GM12878 (cell line): Measurements from ENCODE around the gene ADCY9. TPM values are rescaled to one million over a fixed set of nuclear protein-coding genes. Genes with fewer than 3 reads are reported as not detected.
A peak's percentile ranks its signal among the peaks of the same experiment; 100 is the strongest.

ENCODE experiments used
- ATAC-seq: fragments of 200-7000 bp; cut with Tn5 transposase; 3 replicates; pipeline ENCODE4 v1.9.1; 2020; ENCODE audit warnings: mild to moderate bottlenecking, moderate library complexity
- BruUV-seq: library from RNA; stranded (reverse); fragments of 400-500 nt; replicated peaks from 2 replicates; lab custom pipeline; 2021; lab: Mats Ljungman, UMichigan
- CTCF ChIA-PET: fragments of 300-600 bp; sonication (Branson Sonifier 250); formaldehyde crosslinking; extraction: SDS; loops from one replicate; lab custom pipeline; 2021; ENCODE audit warnings: inconsistent platforms; lab: Yijun Ruan, JAX
- POLR2A ChIA-PET: fragments of 350-600 bp; formaldehyde crosslinking; extraction: SDS; loops from one replicate; lab custom pipeline; 2021; ENCODE audit warnings: inconsistent platforms; lab: Charles Lee
- RAD21 ChIA-PET: fragments of 300-600 bp; sonication (Branson Sonifier 250); formaldehyde crosslinking; loops from one replicate; lab custom pipeline; 2023; ENCODE audit warnings: antibody characterized with exemption; ENCODE audit not compliant: unreplicated experiment; lab: Charles Lee
- SMC1A ChIA-PET: fragments of 300-600 bp; sonication (Branson Sonifier 250); formaldehyde crosslinking; loops from one replicate; lab custom pipeline; 2023; ENCODE audit not compliant: unreplicated experiment, uncharacterized antibody; lab: Charles Lee
- DNase-seq: peaks from one replicate; pipeline ENCODE4 v3.0.0-alpha.2; 2011; ENCODE audit warnings: low read depth, low spot score
- FAIRE-seq: peaks from 3 replicates; lab custom pipeline; 2011; peaks lifted over from hg19 to GRCh38; lab: Jason Lieb, UNC
- H2AFZ ChIP-seq: 2 replicates; pipeline ENCODE4 v1.6.0; 2011; ENCODE audit warnings: low read depth, low read length, control low read depth; ENCODE audit not compliant: control insufficient read depth
- H3K27ac ChIP-seq: 2 replicates; pipeline ENCODE4 v1.5.1; 2011; ENCODE audit warnings: control low read depth; ENCODE audit not compliant: control insufficient read depth, insufficient read depth
- H3K27me3 ChIP-seq, 2 experiments: replicated peaks in 1 of 2; 2 replicates each; pipeline versions ENCODE4 v1.6.0 to v1.6.1; 2011; ENCODE audit warnings: low read length in 1 of 2; ENCODE audit not compliant: control insufficient read depth in 2 of 2, insufficient read depth in 2 of 2
- H3K36me3 ChIP-seq, 2 experiments: 2 replicates each; pipeline ENCODE4 v1.5.1; 2011; ENCODE audit warnings: low read length in 1 of 2; ENCODE audit not compliant: control insufficient read depth in 2 of 2, insufficient read depth in 2 of 2
- H3K4me1 ChIP-seq: 2 replicates; pipeline ENCODE4 v1.6.1; 2011; ENCODE audit warnings: mild to moderate bottlenecking, low read length, moderate library complexity, mixed read lengths; ENCODE audit not compliant: control insufficient read depth, insufficient read depth
- H3K4me2 ChIP-seq: 2 replicates; pipeline ENCODE4 v1.6.0; 2011; ENCODE audit warnings: control low read depth; ENCODE audit not compliant: control insufficient read depth, insufficient read depth
- H3K4me3 ChIP-seq: fragments of 200-600 bp; sonication (generic); 2 replicates; pipeline ENCODE4 v1.5.1; 2016
- H3K79me2 ChIP-seq: 2 replicates; pipeline ENCODE4 v1.6.0; 2011; ENCODE audit warnings: low read length; ENCODE audit not compliant: control insufficient read depth, insufficient read depth
- H3K9ac ChIP-seq: 2 replicates; pipeline ENCODE4 v1.8.0; 2011; ENCODE audit warnings: low read length, control low read depth, mixed read lengths; ENCODE audit not compliant: control insufficient read depth, insufficient read depth
- H3K9me3 ChIP-seq: replicated peaks from 3 replicates; pipeline ENCODE4 v1.5.1; 2011; ENCODE audit warnings: mild to moderate bottlenecking, low read length; ENCODE audit not compliant: control insufficient read depth, insufficient read depth
- H4K20me1 ChIP-seq: 2 replicates; pipeline ENCODE4 v1.6.0; 2011; ENCODE audit not compliant: control insufficient read depth, insufficient read depth
- MYC ChIP-seq: IDR thresholded peaks from 2 replicates; pipeline ENCODE4 v1.6.1; 2011; ENCODE audit warnings: mild to moderate bottlenecking, low read length, moderate library complexity, inconsistent platforms; ENCODE audit not compliant: insufficient read depth, insufficient replicate concordance, insufficient read length, severe bottlenecking
- NBN ChIP-seq: fragments of 450-650 bp; IDR thresholded peaks from 2 replicates; pipeline ENCODE4 v1.6.1; 2016
- RELB ChIP-seq: fragments of 450-650 bp; IDR thresholded peaks from 2 replicates; pipeline ENCODE4 v1.6.1; 2017; ENCODE audit warnings: low read depth, mild to moderate bottlenecking, moderate library complexity
- SKIL ChIP-seq: fragments of 450-650 bp; IDR thresholded peaks from 2 replicates; pipeline ENCODE4 v1.6.1; 2017; ENCODE audit warnings: mild to moderate bottlenecking, low read depth, inconsistent platforms; ENCODE audit not compliant: poor library complexity, severe bottlenecking
- SMARCA5 ChIP-seq: fragments of 450-650 bp; IDR thresholded peaks from 2 replicates; pipeline ENCODE4 v1.6.1; 2017; ENCODE audit warnings: mild to moderate bottlenecking
- SPI1 ChIP-seq: IDR thresholded peaks from 2 replicates; pipeline ENCODE4 v1.6.1; 2011; ENCODE audit warnings: low read depth, mild to moderate bottlenecking, low read length, moderate library complexity, borderline replicate concordance; ENCODE audit not compliant: insufficient read depth
- in situ Hi-C: fragments of 300-500 bp; cut with MboI; formaldehyde crosslinking; loops from 9 replicates; pipeline ENCODE4 v1.14.3; 2018; ENCODE audit warnings: mixed read lengths
- intact Hi-C: fragments of 100-400 bp; cut with micrococcal nuclease; formaldehyde crosslinking; loops from one replicate; pipeline ENCODE4 v1.14.2; 2022; ENCODE audit not compliant: unreplicated experiment
- polyA plus RNA-seq, 11 experiments: library from polyadenylated mRNA; depleted of rRNA in 4 of 11; unstranded in 6 of 11; stranded (reverse) in 5 of 11; fragments of >200 nt; fragmentation: Nextera tagmentation in 4 of 11; fragmentation: Illumina TruSeq in 1 of 11; extraction: Ambion mirVana in 4 of 11; extraction: Trizol in 1 of 11; gene quantifications; 1 replicate in 1 of 11; 2 replicates in 10 of 11; pipeline versions ENCODE4 v1.2.1 to v1.2.3, GENCODE V29; 2011 to 2016; ENCODE audit warnings: inconsistent platforms in 2 of 11, missing spikeins in 2 of 11, low read depth in 1 of 11
- total RNA-seq, 4 experiments: library from RNA; depleted of rRNA in 3 of 4; stranded (reverse); fragments of >200 nt in 3 of 4; fragmentation: Illumina TruSeq in 1 of 4; extraction: Trizol in 1 of 4; gene quantifications; 2 replicates each; pipeline versions ENCODE4 v1.2.1 to v1.2.3, GENCODE V29; 2013 to 2021
- TF ChIP-seq, protein P1 (sequence below): fragments of 450-650 bp; formaldehyde crosslinking; IDR thresholded peaks from 2 replicates; pipeline ENCODE4 v1.4.0; 2022; ENCODE audit warnings: mild to moderate bottlenecking, moderate library complexity

Gene ADCY9
- total and polyA plus RNA-seq, 10 of the 15 experiments (the other 5 are each of a cell fraction or from before 2014, with no cell fraction given) = 0.09 to 0.41 (median 0.15) TPM; not detected in 3

GRCh38 chr16:4140652-4141051 lies 24.4 kb upstream of the ADCY9 start (continued):
- TF ChIP-seq SKIL = peak; percentile 78
- TF ChIP-seq NBN = no peak
- TF ChIP-seq RELB = 0 out of 2 replicates have a peak, but pooled peaks have one; percentile 37
- peak; percentile 76; the same call in 1 of the 2 replicates for TF ChIP-seq SPI1
- TF ChIP-seq, protein P1, sequence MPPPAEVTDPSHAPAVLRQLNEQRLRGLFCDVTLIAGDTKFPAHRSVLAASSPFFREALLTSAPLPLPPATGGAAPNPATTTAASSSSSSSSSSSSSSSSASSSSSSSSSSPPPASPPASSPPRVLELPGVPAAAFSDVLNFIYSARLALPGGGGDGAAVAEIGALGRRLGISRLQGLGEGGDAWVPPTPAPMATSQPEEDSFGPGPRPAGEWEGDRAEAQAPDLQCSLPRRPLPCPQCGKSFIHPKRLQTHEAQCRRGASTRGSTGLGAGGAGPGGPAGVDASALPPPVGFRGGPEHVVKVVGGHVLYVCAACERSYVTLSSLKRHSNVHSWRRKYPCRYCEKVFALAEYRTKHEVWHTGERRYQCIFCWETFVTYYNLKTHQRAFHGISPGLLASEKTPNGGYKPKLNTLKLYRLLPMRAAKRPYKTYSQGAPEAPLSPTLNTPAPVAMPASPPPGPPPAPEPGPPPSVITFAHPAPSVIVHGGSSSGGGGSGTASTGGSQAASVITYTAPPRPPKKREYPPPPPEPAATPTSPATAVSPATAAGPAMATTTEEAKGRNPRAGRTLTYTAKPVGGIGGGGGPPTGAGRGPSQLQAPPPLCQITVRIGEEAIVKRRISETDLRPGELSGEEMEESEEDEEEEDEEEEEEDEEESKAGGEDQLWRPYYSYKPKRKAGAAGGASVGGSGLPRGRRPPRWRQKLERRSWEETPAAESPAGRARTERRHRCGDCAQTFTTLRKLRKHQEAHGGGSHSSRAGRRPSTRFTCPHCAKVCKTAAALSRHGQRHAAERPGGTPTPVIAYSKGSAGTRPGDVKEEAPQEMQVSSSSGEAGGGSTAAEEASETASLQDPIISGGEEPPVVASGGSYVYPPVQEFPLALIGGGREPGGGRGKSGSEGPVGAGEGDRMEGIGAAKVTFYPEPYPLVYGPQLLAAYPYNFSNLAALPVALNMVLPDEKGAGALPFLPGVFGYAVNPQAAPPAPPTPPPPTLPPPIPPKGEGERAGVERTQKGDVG (CRISPR knock-in tag) = no peak
- TF ChIP-seq, all 136 proteins: peak for 6

DNA sequence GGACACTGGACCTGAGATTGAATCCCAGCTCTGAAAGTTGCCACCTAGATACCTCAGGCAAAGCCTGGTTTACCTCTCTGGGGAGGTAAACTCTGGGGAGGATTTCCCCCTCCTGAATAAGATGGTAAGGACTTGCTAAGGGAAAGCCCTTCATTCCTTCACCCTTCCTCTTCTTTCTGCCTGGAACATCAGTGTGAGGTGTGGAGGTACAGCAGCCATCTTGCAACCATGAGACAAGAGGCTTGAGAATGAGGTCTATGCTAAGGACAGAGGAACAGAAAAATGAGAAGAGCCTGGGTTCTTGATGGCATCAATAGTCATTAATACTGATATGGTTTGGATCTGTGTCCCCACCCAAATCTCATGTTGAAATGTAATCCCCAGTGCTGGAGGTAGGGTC lies 23.7 kb upstream of the ADCY9 start:
- H3K9me3 ChIP-seq = peaks cover 7% of the 10 kb centered on the region; the same call in 2 of the 3 replicates
- TF ChIP-seq MYC (no peak), SMARCA5 (0 out of 2 replicates have a peak, but pooled peaks have one; percentile 27)
- TF ChIP-seq, all 136 proteins: peak for 1
- no peaks in the 10 kb centered on the region for H3K36me3 ChIP-seq
- ChIA-PET SMC1A (no interaction called here), CTCF (no interaction called here), RAD21 (no interaction called here), POLR2A (no interaction called here)
- no peaks in the 10 kb centered on the region for H3K79me2 ChIP-seq
- H3K27me3 ChIP-seq = no peaks in the 10 kb centered on the region
- no peak for DNase-seq
- H2AFZ ChIP-seq = 0 out of 2 replicates have a peak overlapping the region, but pooled peaks have one; percentile 11
- no peak overlapping the region for H3K4me2 ChIP-seq
- H4K20me1 ChIP-seq = no peaks in the 10 kb centered on the region
- peaks cover 6% of the 10 kb centered on the region; the same call in 1 of the 2 replicates for H3K4me1 ChIP-seq
- no TSS peak for BruUV-seq
- no peak for ATAC-seq
- H3K4me3 ChIP-seq = no peak overlapping the region
- in situ Hi-C loops = no loop called here
- peak overlapping the region; percentile 50 for H3K27ac ChIP-seq
- intact Hi-C loops = no loop called here
- H3K9ac ChIP-seq = no peak overlapping the region
- FAIRE-seq = no peak
